ENCODE data around the gene SPO11.

DNA sequence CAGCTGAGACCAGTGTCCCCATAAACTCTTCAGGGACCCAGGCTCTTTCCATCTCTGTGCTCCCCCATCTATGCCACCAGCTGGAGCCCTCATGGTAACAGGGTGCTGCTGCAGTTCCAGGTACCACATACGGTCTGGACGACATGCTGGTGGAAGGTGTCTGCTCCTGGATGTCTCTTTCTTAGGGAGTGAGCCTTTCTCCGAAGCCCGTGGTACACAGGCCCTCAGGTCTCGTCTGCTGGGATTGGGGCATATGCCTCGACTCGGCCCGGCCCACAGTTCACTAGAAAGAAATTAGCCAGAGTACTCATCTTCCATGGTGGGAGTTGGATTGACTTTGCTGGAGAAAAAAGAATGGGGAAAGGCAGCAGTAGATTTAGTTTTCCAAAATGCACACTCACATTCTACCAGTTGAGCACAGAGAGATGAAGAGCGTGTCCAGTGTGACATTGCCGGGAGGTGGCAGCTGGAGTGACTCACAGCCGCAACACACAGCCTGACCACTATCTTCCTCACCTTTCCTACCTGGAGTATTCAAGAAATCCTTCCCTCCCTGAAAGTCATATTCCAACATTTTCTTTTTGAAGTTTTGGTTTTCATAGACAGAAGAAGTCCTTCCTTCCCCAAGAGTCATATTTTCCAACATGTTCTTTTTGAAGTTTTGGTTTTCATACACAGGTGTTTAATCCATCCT is 18.6 kb upstream of the SPO11 start:
- TF ChIP-seq POLR2A (IDR thresholded peaks at IDR 0.05; ENCODE audit: low read depth, low read length) = no peak
- TF ChIP-seq CTCF (IDR thresholded peaks at IDR 0.05 in 2 of 3, conservative IDR thresholded peaks at IDR 0.05 in 1 of 3; ENCODE audit: control insufficient read depth in 2 of 3, extremely low read depth in 1 of 3, insufficient read depth in 1 of 3, low read depth in 3 of 3, low read length in 3 of 3) = no peak
- TF ChIP-seq CBX5 (IDR thresholded peaks at IDR 0.05; ENCODE audit: low read depth) = no peak
- TF ChIP-seq REST (IDR thresholded peaks at IDR 0.05; ENCODE audit: low read depth, low read length) = no peak
- TF ChIP-seq, protein P1, sequence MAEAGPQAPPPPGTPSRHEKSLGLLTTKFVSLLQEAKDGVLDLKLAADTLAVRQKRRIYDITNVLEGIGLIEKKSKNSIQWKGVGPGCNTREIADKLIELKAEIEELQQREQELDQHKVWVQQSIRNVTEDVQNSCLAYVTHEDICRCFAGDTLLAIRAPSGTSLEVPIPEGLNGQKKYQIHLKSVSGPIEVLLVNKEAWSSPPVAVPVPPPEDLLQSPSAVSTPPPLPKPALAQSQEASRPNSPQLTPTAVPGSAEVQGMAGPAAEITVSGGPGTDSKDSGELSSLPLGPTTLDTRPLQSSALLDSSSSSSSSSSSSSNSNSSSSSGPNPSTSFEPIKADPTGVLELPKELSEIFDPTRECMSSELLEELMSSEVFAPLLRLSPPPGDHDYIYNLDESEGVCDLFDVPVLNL (IDR thresholded peaks at IDR 0.05; ENCODE audit: low read depth, low read length) = no peak

Measured in GM12878 (cell line).